OCI-M2 (cell line): ENCODE measurements around the gene BCL2L15.
A peak's percentile ranks its signal among the peaks of the same experiment; 100 is the strongest.

Source experiments
- DNase-seq: peaks from one replicate; lab custom pipeline; 2025; ENCODE audit not compliant: unreplicated experiment; lab: John Stamatoyannopoulos, UW

BCL2L15 gene

GRCh38 chr1:113912594-113913311 is 25.4 kb upstream of the BCL2L15 start:
- no peak for DNase-seq

GRCh38 chr1:113905435-113905861 is 18.1 kb upstream of the BCL2L15 start:
- no peak for DNase-seq

GRCh38 chr1:113904674-113905434 is 17.5 kb upstream of the BCL2L15 start, which contains the start of the genes AP4B1 and DCLRE1B:
TSS of gene AP4B1 (minus strand) at chr1:113904799. CDS start at chr1:113904717, 82 bp downstream.
TSS of gene DCLRE1B (plus strand) at chr1:113905326. CDS start at chr1:113905587, 261 bp downstream.
- DNase-seq: peak; percentile 78

GRCh38 chr1:113904293-113904673 is 16.9 kb upstream of the BCL2L15 start:
- no peak for DNase-seq

GRCh38 chr1:113903501-113904292 is 16.3 kb upstream of the BCL2L15 start:
- no peak for DNase-seq

GRCh38 chr1:113901191-113901590 is 13.8 kb upstream of the BCL2L15 start:
- DNase-seq: no peak

- no peak for DNase-seq
These were observed 11.7 kb upstream of the BCL2L15 start for GRCh38 chr1:113899111-113899510.

- no peak for DNase-seq
These were observed 10.9 kb upstream of the BCL2L15 start for GRCh38 chr1:113898241-113898814.

GRCh38 chr1:113895961-113896360 is 8.6 kb upstream of the BCL2L15 start:
- DNase-seq: no peak

- no peak for DNase-seq
These were observed 7.7 kb upstream of the BCL2L15 start for GRCh38 chr1:113895098-113895497.

- DNase-seq: no peak
These were observed 5.9 kb upstream of the BCL2L15 start for GRCh38 chr1:113893267-113893666.

- DNase-seq: no peak
These were observed 4.3 kb upstream of the BCL2L15 start for GRCh38 chr1:113891631-113892220.

- DNase-seq: no peak
These were observed 3.4 kb upstream of the BCL2L15 start for GRCh38 chr1:113890816-113891215.

- DNase-seq: no peak
These were observed 672 bp downstream of the BCL2L15 start for GRCh38 chr1:113886417-113887401.

GRCh38 chr1:113881661-113882060 is 5.7 kb downstream of the BCL2L15 start:
- no peak for DNase-seq

- DNase-seq: no peak
These were observed 7.7 kb downstream of the BCL2L15 start for GRCh38 chr1:113879739-113880038.

GRCh38 chr1:113876176-113876575 is 11.2 kb downstream of the BCL2L15 start:
- DNase-seq: no peak

GRCh38 chr1:113875714-113876113 is 11.7 kb downstream of the BCL2L15 start:
- no peak for DNase-seq

- no peak for DNase-seq
These were observed 13.1 kb downstream of the BCL2L15 start for GRCh38 chr1:113874012-113874879.
